A549 (cell line): ENCODE data around the gene WWC1. TPM values are rescaled to one million over a fixed set of nuclear protein-coding genes. Genes with fewer than 3 reads are reported as not detected.

ENCODE experiments used
- ATAC-seq, 2 experiments: fragments of 200-7000 bp in 1 of 2; fragments of >200 bp in 1 of 2; cut with Nextera tagmentation in 1 of 2; cut with Tn5 transposase in 1 of 2; 3 replicates each; pipeline versions ENCODE4 v1.8.0 to v1.9.1; 2018 to 2020; ENCODE audit warnings: mild to moderate bottlenecking in 1 of 2, moderate library complexity in 1 of 2
- CTCF ChIA-PET: fragments of 300-600 bp; sonication (Branson Sonifier 250); formaldehyde crosslinking; extraction: SDS; loops from one replicate; lab custom pipeline; 2021; ENCODE audit warnings: antibody characterized with exemption, inconsistent platforms; lab: Yijun Ruan, JAX
- POLR2A ChIA-PET: fragments of 350-600 bp; formaldehyde crosslinking; extraction: SDS; loops from one replicate; lab custom pipeline; 2021; ENCODE audit warnings: antibody characterized with exemption, inconsistent platforms; lab: Yijun Ruan, JAX
- DNase-seq, 2 experiments: peaks; one replicate each; pipeline versions ENCODE4 v3.0.0 to v3.0.0-alpha.2; 2011 to 2016; ENCODE audit warnings: low read depth in 1 of 2, low spot score in 1 of 2
- FAIRE-seq: peaks from 2 replicates; lab custom pipeline; 2011; peaks lifted over from hg19 to GRCh38; lab: Jason Lieb, UNC
- H3K27ac ChIP-seq, 2 experiments: fragments of >200 bp; sonication (Bioruptor Twin); formaldehyde crosslinking; 3 replicates each; pipeline ENCODE4 v1.5.1; 2016 to 2017
- H3K4me1 ChIP-seq: fragments of >200 bp; sonication (Bioruptor Twin); formaldehyde crosslinking; 3 replicates; pipeline ENCODE4 v1.6.1; 2016
- H3K4me2 ChIP-seq: fragments of >200 bp; sonication (Bioruptor Twin); formaldehyde crosslinking; 3 replicates; pipeline ENCODE4 v1.6.1; 2016
- H3K4me3 ChIP-seq: fragments of >200 bp; sonication (Bioruptor Twin); formaldehyde crosslinking; 3 replicates; pipeline ENCODE4 v1.5.1; 2016
- H3K9me3 ChIP-seq: fragments of >200 bp; sonication (Bioruptor Twin); formaldehyde crosslinking; 3 replicates; pipeline ENCODE4 v1.6.1; 2016
- CBX2 ChIP-seq: fragments of 200-600 bp; sonication (generic); IDR thresholded peaks from 2 replicates; pipeline ENCODE4 v1.6.1; 2016; ENCODE audit warnings: low read depth, mild to moderate bottlenecking, borderline replicate concordance
- CEBPB ChIP-seq, 2 experiments: fragments of >200 bp in 1 of 2; sonication (Bioruptor Twin) in 1 of 2; formaldehyde crosslinking in 1 of 2; IDR thresholded peaks; 2 replicates each; pipeline ENCODE4 v1.6.1; 2012 to 2016
- CHD2 ChIP-seq: fragments of 150-350 bp; IDR thresholded peaks from 2 replicates; pipeline ENCODE4 v1.6.1; 2014; ENCODE audit warnings: low read length; ENCODE audit not compliant: partially characterized antibody
- EHF ChIP-seq: fragments of 250-450 bp; sonication (Bioruptor Pico); IDR thresholded peaks from 2 replicates; pipeline ENCODE4 v1.5.0; 2020; ENCODE audit warnings: mild to moderate bottlenecking
- EHMT2 ChIP-seq: fragments of 200-600 bp; sonication (generic); IDR thresholded peaks from 2 replicates; pipeline ENCODE4 v1.6.1; 2016; ENCODE audit warnings: antibody characterized with exemption, low read depth, mild to moderate bottlenecking, moderate library complexity
- EP300 ChIP-seq, 2 experiments: fragments of >200 bp; sonication (Bioruptor Twin); formaldehyde crosslinking; IDR thresholded peaks; 2 replicates in 1 of 2; 3 replicates in 1 of 2; pipeline ENCODE4 v1.6.1; 2016 to 2017
- FOSL2 ChIP-seq, 2 experiments: fragments of 450-650 bp in 1 of 2; fragments of >200 bp in 1 of 2; sonication (Bioruptor Twin) in 1 of 2; formaldehyde crosslinking; IDR thresholded peaks; 2 replicates each; pipeline versions ENCODE4 v1.5.0 to v1.6.1; 2016 to 2020; ENCODE audit warnings: mild to moderate bottlenecking in 1 of 2, moderate library complexity in 1 of 2
- FOXS1 ChIP-seq: fragments of 250-450 bp; sonication (Bioruptor Pico); IDR thresholded peaks from 2 replicates; pipeline ENCODE4 v1.5.0; 2020; ENCODE audit warnings: mild to moderate bottlenecking, moderate library complexity
- GATA3 ChIP-seq: IDR thresholded peaks from 2 replicates; pipeline ENCODE4 v1.6.1; 2012; ENCODE audit warnings: borderline replicate concordance
- HDAC2 ChIP-seq: fragments of 200-600 bp; sonication (generic); IDR thresholded peaks from 2 replicates; pipeline ENCODE4 v1.6.1; 2016
- HEYL ChIP-seq: fragments of 250-450 bp; sonication (Bioruptor Pico); IDR thresholded peaks from 2 replicates; pipeline ENCODE4 v1.8.0; 2021; ENCODE audit warnings: mild to moderate bottlenecking, moderate library complexity
- JUN ChIP-seq, 2 experiments: fragments of >200 bp; sonication (Bioruptor Twin); formaldehyde crosslinking; IDR thresholded peaks; 2 replicates in 1 of 2; 3 replicates in 1 of 2; pipeline ENCODE4 v1.6.1; 2016 to 2017
- JUNB ChIP-seq: fragments of >200 bp; sonication (Bioruptor Twin); formaldehyde crosslinking; IDR thresholded peaks from 2 replicates; pipeline ENCODE4 v1.6.1; 2016
- KDM1A ChIP-seq: fragments of 200-600 bp; sonication (generic); IDR thresholded peaks from 2 replicates; pipeline ENCODE4 v1.6.1; 2016; ENCODE audit warnings: low read depth, mild to moderate bottlenecking
- KDM5A ChIP-seq: fragments of 200-600 bp; sonication (generic); IDR thresholded peaks from 2 replicates; pipeline ENCODE4 v1.6.1; 2016; ENCODE audit warnings: antibody characterized with exemption, mild to moderate bottlenecking
- MAZ ChIP-seq: fragments of 150-350 bp; IDR thresholded peaks from 2 replicates; pipeline ENCODE4 v1.6.1; 2014; ENCODE audit warnings: antibody characterized with exemption, low read depth, low read length, borderline replicate concordance
- POLR2AphosphoS2 ChIP-seq: conservative IDR thresholded peaks from 2 replicates; pipeline ENCODE4 v1.6.1; 2012; ENCODE audit warnings: low read length, improper control_type of control experiment, inconsistent platforms
- RCOR1 ChIP-seq: fragments of 150-350 bp; IDR thresholded peaks from 2 replicates; pipeline ENCODE4 v1.6.1; 2014; ENCODE audit warnings: antibody characterized with exemption, low read length, low read depth
- RFX5 ChIP-seq: fragments of 450-650 bp; IDR thresholded peaks from 2 replicates; pipeline ENCODE4 v1.7.1; 2014; ENCODE audit warnings: antibody characterized with exemption, mild to moderate bottlenecking, moderate library complexity
- RNF2 ChIP-seq: fragments of 200-600 bp; sonication (generic); IDR thresholded peaks from 2 replicates; pipeline ENCODE4 v1.6.1; 2016; ENCODE audit warnings: low read depth, mild to moderate bottlenecking, antibody characterized with exemption, moderate library complexity, borderline replicate concordance
- SMC3 ChIP-seq: fragments of >200 bp; sonication (Bioruptor Twin); formaldehyde crosslinking; IDR thresholded peaks from 3 replicates; pipeline ENCODE4 v1.6.1; 2018; ENCODE audit warnings: inconsistent platforms
- TP53 ChIP-seq: fragments of 250-450 bp; sonication (Bioruptor Pico); IDR thresholded peaks from 2 replicates; pipeline ENCODE4 v1.5.0; 2021; ENCODE audit warnings: mild to moderate bottlenecking, moderate library complexity
- WGBS: methylation state at CpG from one replicate; pipeline ENCODE4 v1.1.6; 2017; ENCODE audit errors: missing lambda C conversion rate; 5-methylcytosine and 5-hydroxymethylcytosine counted together
- polyA plus RNA-seq, 4 experiments: library from polyadenylated mRNA; depleted of rRNA in 3 of 4; stranded (reverse); fragments of >200 nt; fragmentation: RNase III in 1 of 4; extraction: RNeasy Plus Mini Kit Qiagen cat#74134 plus additional on column Dnase treatment in 1 of 4; gene quantifications; 2 replicates in 3 of 4; 3 replicates in 1 of 4; pipeline ENCODE4 v1.2.3, GENCODE V29; 2011 to 2017
- TF ChIP-seq, protein P1 (sequence below): fragments of 250-450 bp; sonication (Bioruptor Pico); IDR thresholded peaks from 2 replicates; pipeline ENCODE4 v1.5.0; 2021; ENCODE audit warnings: mild to moderate bottlenecking, moderate library complexity, borderline replicate concordance
- TF ChIP-seq, protein P2 (sequence below): IDR thresholded peaks from 2 replicates; pipeline ENCODE4 v1.6.1; 2012; ENCODE audit warnings: low read depth, borderline replicate concordance
- TF ChIP-seq, protein P3 (sequence below): fragments of >200 bp; sonication (Bioruptor Twin); formaldehyde crosslinking; IDR thresholded peaks from 2 replicates; pipeline ENCODE4 v1.6.1; 2016
- TF ChIP-seq, protein P4 (sequence below): fragments of 250-450 bp; sonication (Bioruptor Pico); IDR thresholded peaks from 2 replicates; pipeline ENCODE4 v1.5.0; 2020; ENCODE audit warnings: low read depth, mild to moderate bottlenecking, moderate library complexity
- TF ChIP-seq, protein P5 (sequence below): fragments of 450-650 bp; IDR thresholded peaks from 2 replicates; pipeline ENCODE4 v1.6.1; 2014; ENCODE audit warnings: antibody characterized with exemption

Gene WWC1
- polyA plus RNA-seq, 2 of the 4 experiments (the other 2 are of a cell fraction) = 88.5 to 98.1 TPM

DNA sequence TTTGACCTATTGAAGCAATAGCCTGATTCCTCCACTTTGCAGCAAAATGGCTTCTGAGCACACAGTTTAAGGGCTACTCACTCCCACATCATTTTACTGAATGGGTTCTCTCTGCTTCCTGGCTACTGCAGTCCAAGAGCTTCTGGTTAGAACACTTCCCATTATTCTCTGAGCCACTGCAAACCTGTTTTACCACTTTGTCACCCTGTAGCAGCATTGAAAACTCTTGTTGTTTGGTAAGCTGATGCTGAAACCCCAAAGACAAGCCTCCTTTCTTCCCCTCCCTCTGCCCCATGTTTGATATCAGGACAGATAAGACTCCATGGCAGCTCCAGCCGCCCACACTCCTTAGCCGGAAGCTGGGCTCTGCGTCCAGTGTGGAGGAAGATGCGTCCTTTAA, 110.4 kb downstream of the WWC1 start:
- POLR2A ChIA-PET = no interaction called here
- Histone ChIP-seq H3K4me1 (no peaks in the 10 kb centered on the region), H3K4me3 (no peak overlapping the region), H3K4me2 (no peak overlapping the region), H3K27ac (peak overlapping the region in 1 of 2 experiments; percentile 20; a peak in 1 of 6 replicates), H3K9me3 (no peaks in the 10 kb centered on the region)
- DNase-seq (no peak), FAIRE-seq (no peak), ATAC-seq (no peak)
- no peak for TF ChIP-seq CHD2
- TF ChIP-seq RCOR1 = no peak
- no peak for TF ChIP-seq FOXS1 (CRISPR knock-in tag)
- TF ChIP-seq, protein P1, sequence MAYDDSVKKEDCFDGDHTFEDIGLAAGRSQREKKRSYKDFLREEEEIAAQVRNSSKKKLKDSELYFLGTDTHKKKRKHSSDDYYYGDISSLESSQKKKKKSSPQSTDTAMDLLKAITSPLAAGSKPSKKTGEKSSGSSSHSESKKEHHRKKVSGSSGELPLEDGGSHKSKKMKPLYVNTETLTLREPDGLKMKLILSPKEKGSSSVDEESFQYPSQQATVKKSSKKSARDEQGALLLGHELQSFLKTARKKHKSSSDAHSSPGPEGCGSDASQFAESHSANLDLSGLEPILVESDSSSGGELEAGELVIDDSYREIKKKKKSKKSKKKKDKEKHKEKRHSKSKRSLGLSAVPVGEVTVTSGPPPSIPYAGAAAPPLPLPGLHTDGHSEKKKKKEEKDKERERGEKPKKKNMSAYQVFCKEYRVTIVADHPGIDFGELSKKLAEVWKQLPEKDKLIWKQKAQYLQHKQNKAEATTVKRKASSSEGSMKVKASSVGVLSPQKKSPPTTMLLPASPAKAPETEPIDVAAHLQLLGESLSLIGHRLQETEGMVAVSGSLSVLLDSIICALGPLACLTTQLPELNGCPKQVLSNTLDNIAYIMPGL (CRISPR knock-in tag) = no peak
- TF ChIP-seq GATA3 = no peak
- TF ChIP-seq HDAC2 = no peak
- no peak for TF ChIP-seq TP53 (CRISPR knock-in tag)
- no peak for TF ChIP-seq EHF
- no peak for TF ChIP-seq SMC3
- no peak for TF ChIP-seq RFX5
- TF ChIP-seq CBX2 = no peak
- TF ChIP-seq, protein P2, sequence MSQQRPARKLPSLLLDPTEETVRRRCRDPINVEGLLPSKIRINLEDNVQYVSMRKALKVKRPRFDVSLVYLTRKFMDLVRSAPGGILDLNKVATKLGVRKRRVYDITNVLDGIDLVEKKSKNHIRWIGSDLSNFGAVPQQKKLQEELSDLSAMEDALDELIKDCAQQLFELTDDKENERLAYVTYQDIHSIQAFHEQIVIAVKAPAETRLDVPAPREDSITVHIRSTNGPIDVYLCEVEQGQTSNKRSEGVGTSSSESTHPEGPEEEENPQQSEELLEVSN = no peak
- TF ChIP-seq KDM5A = no peak
- TF ChIP-seq EP300 (IDR thresholded peaks at IDR 0.05) = no peak
- TF ChIP-seq POLR2AphosphoS2 = no peak
- TF ChIP-seq, protein P3, sequence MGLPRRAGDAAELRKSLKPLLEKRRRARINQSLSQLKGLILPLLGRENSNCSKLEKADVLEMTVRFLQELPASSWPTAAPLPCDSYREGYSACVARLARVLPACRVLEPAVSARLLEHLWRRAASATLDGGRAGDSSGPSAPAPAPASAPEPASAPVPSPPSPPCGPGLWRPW = no peak
- TF ChIP-seq JUN (IDR thresholded peaks at IDR 0.05) = no peak
- WGBS = 94% methylated on average over 4 of the region's 4 CpGs
- CTCF ChIA-PET = no interaction called here

DNA sequence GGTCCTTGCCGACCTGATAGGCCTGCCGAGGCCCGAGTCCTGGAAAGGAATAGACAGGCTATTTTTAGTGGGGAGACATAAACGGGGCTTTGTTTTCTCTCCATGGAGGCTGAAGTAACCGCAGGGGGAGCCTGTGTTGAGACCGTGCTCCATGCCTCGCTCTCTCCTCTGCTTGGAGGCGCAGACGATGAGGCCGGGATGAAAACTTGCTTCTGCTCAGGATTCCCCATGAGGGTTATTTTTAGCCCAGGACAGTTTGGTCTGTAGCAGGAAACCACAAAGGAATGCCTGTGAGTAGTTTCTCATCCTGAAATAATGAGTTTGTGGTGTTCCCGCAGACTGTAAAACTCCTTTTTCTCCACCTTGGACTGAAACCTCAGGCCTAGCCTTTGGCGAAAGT, 112.9 kb downstream of the WWC1 start:
- peaks cover 9% of the 10 kb centered on the region for H3K4me1 ChIP-seq
- DNase-seq (no peak), FAIRE-seq (no peak), ATAC-seq (no peak)
- TF ChIP-seq JUNB = no peak
- TF ChIP-seq RNF2 = no peak
- no peak for TF ChIP-seq FOSL2 (IDR thresholded peaks at IDR 0.05)
- TF ChIP-seq FOSL2 (CRISPR knock-in tag; IDR thresholded peaks at IDR 0.05) = no peak
- no peak for TF ChIP-seq EHF
- TF ChIP-seq CBX2 = no peak
- no peak for TF ChIP-seq HEYL
- no peak for TF ChIP-seq MAZ
- no peak for TF ChIP-seq EHMT2
- TF ChIP-seq, protein P4, sequence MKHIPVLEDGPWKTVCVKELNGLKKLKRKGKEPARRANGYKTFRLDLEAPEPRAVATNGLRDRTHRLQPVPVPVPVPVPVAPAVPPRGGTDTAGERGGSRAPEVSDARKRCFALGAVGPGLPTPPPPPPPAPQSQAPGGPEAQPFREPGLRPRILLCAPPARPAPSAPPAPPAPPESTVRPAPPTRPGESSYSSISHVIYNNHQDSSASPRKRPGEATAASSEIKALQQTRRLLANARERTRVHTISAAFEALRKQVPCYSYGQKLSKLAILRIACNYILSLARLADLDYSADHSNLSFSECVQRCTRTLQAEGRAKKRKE (CRISPR knock-in tag) = no peak
- no peak for TF ChIP-seq HDAC2
- no peak for TF ChIP-seq KDM1A
- TF ChIP-seq, protein P5, sequence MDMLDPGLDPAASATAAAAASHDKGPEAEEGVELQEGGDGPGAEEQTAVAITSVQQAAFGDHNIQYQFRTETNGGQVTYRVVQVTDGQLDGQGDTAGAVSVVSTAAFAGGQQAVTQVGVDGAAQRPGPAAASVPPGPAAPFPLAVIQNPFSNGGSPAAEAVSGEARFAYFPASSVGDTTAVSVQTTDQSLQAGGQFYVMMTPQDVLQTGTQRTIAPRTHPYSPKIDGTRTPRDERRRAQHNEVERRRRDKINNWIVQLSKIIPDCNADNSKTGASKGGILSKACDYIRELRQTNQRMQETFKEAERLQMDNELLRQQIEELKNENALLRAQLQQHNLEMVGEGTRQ = no peak
- TF ChIP-seq CEBPB (IDR thresholded peaks at IDR 0.05) = no peak
- 96% methylated on average over 12 of the region's 12 CpGs for WGBS
- ChIA-PET POLR2A (no interaction called here), CTCF (interaction anchor here (1.7 to 2.2 kb wide), 2 partner anchors 110 to 135 kb away, joined by 4 to 15 read pairs; no protein-coding TSS in a partner anchor)
- no peak overlapping the region for H3K27ac ChIP-seq
- no peak overlapping the region for H3K4me3 ChIP-seq
- H3K4me2 ChIP-seq = no peak overlapping the region
- no peaks in the 10 kb centered on the region for H3K9me3 ChIP-seq
